22Rv1 (cell line): Measurements from ENCODE around the gene RPTOR.

ENCODE experiments used
- ZFX ChIP-seq: fragments of 450-650 bp; IDR thresholded peaks from 2 replicates; pipeline ENCODE4 v1.6.1; 2017; ENCODE audit warnings: antibody characterized with exemption, borderline replicate concordance
- TF ChIP-seq, protein P1 (sequence below): fragments of 450-650 bp; IDR thresholded peaks from 2 replicates; pipeline ENCODE4 v1.5.1; 2017; ENCODE audit warnings: mild to moderate bottlenecking

DNA sequence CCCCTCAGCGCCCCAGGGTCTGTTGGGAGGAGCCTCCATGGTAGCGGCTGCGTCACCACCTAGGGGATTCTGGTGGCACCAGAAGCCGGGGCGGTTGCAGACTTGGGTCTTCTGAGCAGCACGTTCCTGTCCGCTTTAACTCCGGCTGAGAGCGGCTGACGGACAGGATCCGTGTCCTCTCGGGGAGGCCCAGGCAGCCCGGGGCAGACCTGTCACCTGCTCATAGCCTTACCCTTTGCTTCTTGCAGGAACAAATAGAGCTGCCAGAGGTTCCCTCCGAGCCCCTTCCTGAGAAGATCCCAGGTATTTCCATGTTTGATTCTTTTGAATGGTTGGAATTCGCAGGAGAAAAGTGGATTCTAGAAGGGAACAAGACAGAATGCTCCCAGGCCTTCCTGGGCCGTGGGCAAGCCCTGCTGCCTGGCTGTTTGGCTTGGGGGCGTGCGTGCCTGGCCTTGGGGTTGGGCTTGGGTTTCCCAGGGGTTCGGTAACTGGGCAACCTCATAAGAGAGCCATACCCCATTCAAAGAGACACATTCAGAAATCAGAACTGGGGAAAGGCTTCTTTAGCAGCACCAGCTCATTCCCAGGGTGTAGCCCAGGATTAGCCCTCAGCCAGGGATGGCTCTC is 453.6 kb downstream of the RPTOR start:
- TF ChIP-seq, protein P1, sequence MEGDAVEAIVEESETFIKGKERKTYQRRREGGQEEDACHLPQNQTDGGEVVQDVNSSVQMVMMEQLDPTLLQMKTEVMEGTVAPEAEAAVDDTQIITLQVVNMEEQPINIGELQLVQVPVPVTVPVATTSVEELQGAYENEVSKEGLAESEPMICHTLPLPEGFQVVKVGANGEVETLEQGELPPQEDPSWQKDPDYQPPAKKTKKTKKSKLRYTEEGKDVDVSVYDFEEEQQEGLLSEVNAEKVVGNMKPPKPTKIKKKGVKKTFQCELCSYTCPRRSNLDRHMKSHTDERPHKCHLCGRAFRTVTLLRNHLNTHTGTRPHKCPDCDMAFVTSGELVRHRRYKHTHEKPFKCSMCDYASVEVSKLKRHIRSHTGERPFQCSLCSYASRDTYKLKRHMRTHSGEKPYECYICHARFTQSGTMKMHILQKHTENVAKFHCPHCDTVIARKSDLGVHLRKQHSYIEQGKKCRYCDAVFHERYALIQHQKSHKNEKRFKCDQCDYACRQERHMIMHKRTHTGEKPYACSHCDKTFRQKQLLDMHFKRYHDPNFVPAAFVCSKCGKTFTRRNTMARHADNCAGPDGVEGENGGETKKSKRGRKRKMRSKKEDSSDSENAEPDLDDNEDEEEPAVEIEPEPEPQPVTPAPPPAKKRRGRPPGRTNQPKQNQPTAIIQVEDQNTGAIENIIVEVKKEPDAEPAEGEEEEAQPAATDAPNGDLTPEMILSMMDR: no peak
- TF ChIP-seq ZFX: no peak
